Mammary epithelial cell (primary cell): ENCODE data around the gene SLC9A4.

Experiments used
- CTCF ChIP-seq, 2 donors: IDR thresholded peaks in 1 of 2; conservative IDR thresholded peaks in 1 of 2; 2 replicates each; pipeline ENCODE4 v1.5.1; 2011 to 2012; ENCODE audit warnings: inconsistent platforms in 2 of 2, low read length in 2 of 2, mild to moderate bottlenecking in 2 of 2, control low read depth in 1 of 2, low read depth in 1 of 2; ENCODE audit not compliant: insufficient read depth in 1 of 2; ENCODE audit errors: extremely low read depth in 1 of 2
- EZH2 ChIP-seq: IDR thresholded peaks from 2 replicates; pipeline ENCODE4 v1.6.1; 2012; ENCODE audit warnings: low read length, inconsistent platforms, borderline replicate concordance

GRCh38 chr2:102558463-102558862 lies 85.4 kb downstream of the SLC9A4 start:
- no peak for TF ChIP-seq CTCF (conservative IDR thresholded peaks at IDR 0.05 in 1 of 2, IDR thresholded peaks at IDR 0.05 in 1 of 2; ENCODE audit: extremely low read depth in 1 of 2, insufficient read depth in 1 of 2, low read depth in 1 of 2, low read length in 2 of 2)
- TF ChIP-seq EZH2, result no peak
